GM19397 (cell line): ENCODE measurements around the gene PWWP3B.
"Not testable (repeated sequence)": the region's sequence is repeated elsewhere in the genome, so short reads cannot be mapped to it uniquely, and the experiment has no call there.

Experiments
- ATAC-seq: cut with Tn5 transposase; IDR thresholded peaks from one replicate; pipeline ENCODE4 v1.9.1; 2021; ENCODE audit warnings: mild to moderate bottlenecking, moderate library complexity; ENCODE audit not compliant: unreplicated experiment

Gene PWWP3B

GRCh38 chrX:106168107-106168506, at the start of gene PWWP3B:
PWWP3B (plus strand) TSS chrX:106168305; CDS start chrX:106205433, 37,128 bp downstream.
- ATAC-seq, result no peak

GRCh38 chrX:106139048-106139447, 29.1 kb upstream of the PWWP3B start:
- ATAC-seq, result no peak

- ATAC-seq, result no peak
Measured at GRCh38 chrX:106144755-106145639, 23.1 kb upstream of the PWWP3B start.

GRCh38 chrX:106150701-106151100, 17.4 kb upstream of the PWWP3B start:
- ATAC-seq, result no peak

- ATAC-seq, result no peak
Measured at GRCh38 chrX:106159861-106160282, 8.2 kb upstream of the PWWP3B start.

- no peak for ATAC-seq
Measured at GRCh38 chrX:106170318-106170717, 2.2 kb downstream of the PWWP3B start.

GRCh38 chrX:106171293-106171820, 3.3 kb downstream of the PWWP3B start:
- no peak for ATAC-seq

- ATAC-seq, result no peak
Measured at GRCh38 chrX:106177106-106177981, 9.2 kb downstream of the PWWP3B start.

- ATAC-seq, result no peak
Measured at GRCh38 chrX:106177982-106178321, 9.8 kb downstream of the PWWP3B start.

- no peak for ATAC-seq
Measured at GRCh38 chrX:106178826-106179225, 10.7 kb downstream of the PWWP3B start.

GRCh38 chrX:106183685-106184084, 15.6 kb downstream of the PWWP3B start:
- ATAC-seq, result not testable (repeated sequence)

- ATAC-seq, result no peak
Measured at GRCh38 chrX:106201502-106202178, 33.5 kb downstream of the PWWP3B start.

- ATAC-seq, result no peak
Measured at GRCh38 chrX:106203315-106203714, 35.2 kb downstream of the PWWP3B start.

GRCh38 chrX:106208154-106208553, 40.0 kb downstream of the PWWP3B start:
- ATAC-seq, result no peak
